Measurements from ENCODE around the gene NRGN. TPM values are rescaled to one million over a fixed set of nuclear protein-coding genes. Genes with fewer than 3 reads are reported as not detected.

Gene NRGN
- total and polyA plus RNA-seq, 4 donors: 0.51 to 1.7 (median 1.6) TPM; not detected in 1

GRCh38 chr11:124783002-124783401 lies 43.3 kb downstream of the NRGN start:
- 96% methylated on average over 4 of the region's 4 CpGs for WGBS
- no peaks in the 10 kb centered on the region for H3K27me3 ChIP-seq (ENCODE audit: control insufficient read depth in 4 of 4, insufficient read depth in 4 of 4, low read length in 3 of 4)
- no peak overlapping the region for H3K4me3 ChIP-seq (ENCODE audit: low read depth in 1 of 3, low read length in 3 of 3)
- no peak overlapping the region for H3K9ac ChIP-seq (ENCODE audit: low read depth in 1 of 2, low read length in 2 of 2)
- no peak for DNase-seq (ENCODE audit: low spot score)
- no peaks in the 10 kb centered on the region for H3K36me3 ChIP-seq (ENCODE audit: control insufficient read depth in 4 of 4, insufficient read depth in 3 of 4, low read depth in 1 of 4, low read length in 3 of 4)
- H3K4me1 ChIP-seq (ENCODE audit: control insufficient read depth in 4 of 4, insufficient read depth in 4 of 4, low read length in 3 of 4): peaks cover 0 to 2% (median 0%) of the 10 kb centered on the region in 4 donors
- H3K27ac ChIP-seq (ENCODE audit: low read depth in 1 of 2, low read length in 2 of 2): no peak overlapping the region
- TF ChIP-seq EGR1 (IDR thresholded peaks at IDR 0.05; ENCODE audit: low read depth in 2 of 2): no peak
- no peak for TF ChIP-seq REST (IDR thresholded peaks at IDR 0.05)
- TF ChIP-seq YY1 (IDR thresholded peaks at IDR 0.05): no peak
- no peaks in the 10 kb centered on the region for H3K9me3 ChIP-seq (ENCODE audit: control insufficient read depth in 4 of 4, low read length in 3 of 4)

- H3K9ac ChIP-seq (ENCODE audit: low read depth in 1 of 2, low read length in 2 of 2): no peak overlapping the region
- H3K36me3 ChIP-seq (ENCODE audit: control insufficient read depth in 4 of 4, insufficient read depth in 3 of 4, low read depth in 1 of 4, low read length in 3 of 4): no peaks in the 10 kb centered on the region
- DNase-seq (ENCODE audit: low spot score): no peak
- H3K4me1 ChIP-seq (ENCODE audit: control insufficient read depth in 4 of 4, insufficient read depth in 4 of 4, low read length in 3 of 4): peaks cover 0 to 2% (median 0%) of the 10 kb centered on the region in 4 donors
- H3K9me3 ChIP-seq (ENCODE audit: control insufficient read depth in 4 of 4, low read length in 3 of 4): no peaks in the 10 kb centered on the region
- H3K4me3 ChIP-seq (ENCODE audit: low read depth in 1 of 3, low read length in 3 of 3): no peak overlapping the region
- TF ChIP-seq JUND (IDR thresholded peaks at IDR 0.05): no peak
- 96% methylated on average over 2 of the region's 2 CpGs for WGBS
- no peaks in the 10 kb centered on the region for H3K27me3 ChIP-seq (ENCODE audit: control insufficient read depth in 4 of 4, insufficient read depth in 4 of 4, low read length in 3 of 4)
- H3K27ac ChIP-seq (ENCODE audit: low read depth in 1 of 2, low read length in 2 of 2): no peak overlapping the region
These were observed 44.3 kb downstream of the NRGN start for GRCh38 chr11:124784051-124784450.

GRCh38 chr11:124788521-124788920 lies 48.8 kb downstream of the NRGN start:
- Histone ChIP-seq H3K9me3 (ENCODE audit: control insufficient read depth in 4 of 4, low read length in 3 of 4) (no peaks in the 10 kb centered on the region), H3K4me1 (ENCODE audit: control insufficient read depth in 4 of 4, insufficient read depth in 4 of 4, low read length in 3 of 4) (peaks cover 0 to 2% (median under 1%) of the 10 kb centered on the region in 4 donors), H3K4me3 (ENCODE audit: low read depth in 1 of 3, low read length in 3 of 3) (no peak overlapping the region), H3K27ac (ENCODE audit: low read depth in 1 of 2, low read length in 2 of 2) (no peak overlapping the region), H3K27me3 (ENCODE audit: control insufficient read depth in 4 of 4, insufficient read depth in 4 of 4, low read length in 3 of 4) (no peaks in the 10 kb centered on the region), H3K9ac (ENCODE audit: low read depth in 1 of 2, low read length in 2 of 2) (no peak overlapping the region), H3K36me3 (ENCODE audit: control insufficient read depth in 4 of 4, insufficient read depth in 3 of 4, low read depth in 1 of 4, low read length in 3 of 4) (no peaks in the 10 kb centered on the region)
- TF ChIP-seq TAF1 (conservative IDR thresholded peaks at IDR 0.05) (no peak), RXRA (IDR thresholded peaks at IDR 0.05) (no peak), HNF4G (IDR thresholded peaks at IDR 0.05) (no peak), FOXA2 (IDR thresholded peaks at IDR 0.05) (no peak), REST (IDR thresholded peaks at IDR 0.05) (no peak), HNF4A (conservative IDR thresholded peaks at IDR 0.05) (no peak), CTCF (IDR thresholded peaks at IDR 0.05; ENCODE audit: low read depth, low read length, missing input control) (no peak), NR2F2 (IDR thresholded peaks at IDR 0.05) (no peak), EGR1 (IDR thresholded peaks at IDR 0.05; ENCODE audit: low read depth in 2 of 2) (no peak), FOXA1 (IDR thresholded peaks at IDR 0.05) (no peak), GABPA (IDR thresholded peaks at IDR 0.05 in 1 of 2, conservative IDR thresholded peaks at IDR 0.05 in 1 of 2) (no peak)
- DNase-seq (ENCODE audit: low spot score): no peak

Data from liver (tissue), 9 donors.